K562 (cell line): Measurements from ENCODE around the gene KCNMB4. TPM values are rescaled to one million over a fixed set of nuclear protein-coding genes. Genes with fewer than 3 reads are reported as not detected.
A peak's percentile ranks its signal among the peaks of the same experiment; 100 is the strongest.

Source experiments
- ARID4B ChIP-seq: sonication (generic); formaldehyde crosslinking; IDR thresholded peaks from 2 replicates; pipeline ENCODE4 v1.8.0; 2022; ENCODE audit warnings: mild to moderate bottlenecking, missing genetic modification reagents
- BACH1 ChIP-seq: fragments of 200-800 bp; sonication (Bioruptor generic); IDR thresholded peaks from 2 replicates; pipeline ENCODE4 v1.6.1; 2016; ENCODE audit warnings: missing genetic modification characterization, missing compliant biosample characterization
- CREM ChIP-seq: IDR thresholded peaks from 2 replicates; pipeline ENCODE4 v1.6.1; 2014; ENCODE audit warnings: antibody characterized with exemption, low read depth
- CTBP1 ChIP-seq: fragments of 450-650 bp; IDR thresholded peaks from 2 replicates; pipeline ENCODE4 v1.6.1; 2016; ENCODE audit warnings: borderline replicate concordance
- NRF1 ChIP-seq, 2 experiments: fragments of 450-650 bp; IDR thresholded peaks in 1 of 2; conservative IDR thresholded peaks in 1 of 2; 2 replicates each; pipeline ENCODE4 v1.6.1; 2014; ENCODE audit warnings: mild to moderate bottlenecking in 2 of 2
- ZBTB11 ChIP-seq, 3 experiments: fragments of 200-800 bp in 1 of 3; fragments of 250-450 bp in 1 of 3; fragments of 450-650 bp in 1 of 3; sonication (Bioruptor Pico) in 1 of 3; sonication (Bioruptor generic) in 1 of 3; formaldehyde crosslinking in 1 of 3; IDR thresholded peaks; 2 replicates each; pipeline versions ENCODE4 v1.6.1 to v1.8.0; 2016 to 2022; ENCODE audit warnings: mild to moderate bottlenecking in 2 of 3, missing genetic modification characterization in 2 of 3, missing compliant biosample characterization in 1 of 3, moderate library complexity in 1 of 3
- ZNF274 ChIP-seq: IDR thresholded peaks from 2 replicates; pipeline ENCODE4 v1.6.1; 2011; ENCODE audit warnings: low read depth, mild to moderate bottlenecking, low read length, moderate library complexity, borderline replicate concordance
- polyA plus RNA-seq, 8 experiments: library from polyadenylated mRNA; depleted of rRNA in 4 of 8; stranded (reverse) in 5 of 8; unstranded in 3 of 8; fragments of >200 nt; fragmentation: Nextera tagmentation in 2 of 8; fragmentation: Illumina TruSeq in 1 of 8; extraction: Ambion mirVana in 2 of 8; extraction: Trizol in 1 of 8; gene quantifications; 2 replicates each; pipeline versions ENCODE4 v1.2.1 to v1.2.3, GENCODE V29; 2011 to 2014; ENCODE audit warnings: inconsistent platforms in 1 of 8, missing spikeins in 1 of 8
- total RNA-seq, 7 experiments: library from RNA; depleted of rRNA in 6 of 7; stranded (reverse); fragments of >200 nt in 6 of 7; fragmentation: Illumina TruSeq in 2 of 7; extraction: Trizol in 2 of 7; gene quantifications; 2 replicates each; pipeline versions ENCODE4 v1.2.1 to v1.2.3, GENCODE V29; 2011 to 2021; ENCODE audit warnings: low replicate concordance in 1 of 7

KCNMB4 gene
- total and polyA plus RNA-seq, 9 of the 15 experiments (the other 6 are each of a cell fraction or from before 2014, with no cell fraction given): 0.01 to 0.14 (median 0.06) TPM; not detected in 1

- TF ChIP-seq ARID4B: 0 out of 2 replicates have a peak, but pooled peaks have one; percentile 5
- TF ChIP-seq NRF1 (conservative IDR thresholded peaks at IDR 0.05 in 1 of 2, IDR thresholded peaks at IDR 0.05 in 1 of 2): peak in 1 of 2 experiments; percentile 34; a peak in 1 of 4 replicates
- TF ChIP-seq BACH1: no peak
- TF ChIP-seq CREM: 0 out of 2 replicates have a peak, but pooled peaks have one; percentile 16
- TF ChIP-seq CTBP1: peak; percentile 29; the same call in 1 of the 2 replicates
- no peak for TF ChIP-seq ZNF274
- peak in 1 of 3 experiments; percentile 11; a peak in 1 of 6 replicates for TF ChIP-seq ZBTB11 (CRISPR knock-in tag; IDR thresholded peaks at IDR 0.05)
Observed at GRCh38 chr12:70366581-70367257, 629 bp downstream of the KCNMB4 start (continued).
